ENCODE results near the gene DEXI.

DEXI gene

DNA sequence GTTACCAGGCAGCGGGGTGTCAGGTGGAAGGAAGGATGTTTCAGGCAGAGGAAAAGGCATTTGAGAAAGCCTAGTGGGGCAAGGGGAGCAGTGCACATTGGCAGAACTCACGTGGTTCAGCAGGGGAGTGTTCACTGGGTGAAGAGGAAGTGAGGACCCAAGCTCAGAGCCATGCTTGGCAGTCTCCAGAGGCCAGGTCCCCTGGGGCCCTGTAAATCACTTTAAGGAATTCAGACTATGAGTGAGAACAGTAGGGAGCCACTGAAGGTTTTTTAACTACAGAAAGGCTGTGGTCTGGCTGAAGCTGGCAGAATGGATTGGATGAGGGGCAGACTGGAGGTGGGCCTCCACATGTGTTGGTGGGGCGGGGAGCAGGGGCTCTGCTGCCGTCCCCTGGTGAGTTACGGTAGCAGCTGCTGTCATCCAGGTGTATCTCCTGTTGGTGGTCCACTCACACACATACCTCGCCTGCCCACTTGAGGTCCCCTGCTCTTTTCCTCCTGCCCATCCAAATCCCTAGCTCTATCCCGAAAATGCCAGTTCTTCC lies 7.2 kb upstream of the DEXI start:
- TF ChIP-seq TAF1 (IDR thresholded peaks at IDR 0.05; ENCODE audit: borderline replicate concordance, insufficient read depth, low read length) = no peak
- no peak for TF ChIP-seq POLR2AphosphoS5 (IDR thresholded peaks at IDR 0.05; ENCODE audit: low read depth, low read length)
- TF ChIP-seq, protein P1, sequence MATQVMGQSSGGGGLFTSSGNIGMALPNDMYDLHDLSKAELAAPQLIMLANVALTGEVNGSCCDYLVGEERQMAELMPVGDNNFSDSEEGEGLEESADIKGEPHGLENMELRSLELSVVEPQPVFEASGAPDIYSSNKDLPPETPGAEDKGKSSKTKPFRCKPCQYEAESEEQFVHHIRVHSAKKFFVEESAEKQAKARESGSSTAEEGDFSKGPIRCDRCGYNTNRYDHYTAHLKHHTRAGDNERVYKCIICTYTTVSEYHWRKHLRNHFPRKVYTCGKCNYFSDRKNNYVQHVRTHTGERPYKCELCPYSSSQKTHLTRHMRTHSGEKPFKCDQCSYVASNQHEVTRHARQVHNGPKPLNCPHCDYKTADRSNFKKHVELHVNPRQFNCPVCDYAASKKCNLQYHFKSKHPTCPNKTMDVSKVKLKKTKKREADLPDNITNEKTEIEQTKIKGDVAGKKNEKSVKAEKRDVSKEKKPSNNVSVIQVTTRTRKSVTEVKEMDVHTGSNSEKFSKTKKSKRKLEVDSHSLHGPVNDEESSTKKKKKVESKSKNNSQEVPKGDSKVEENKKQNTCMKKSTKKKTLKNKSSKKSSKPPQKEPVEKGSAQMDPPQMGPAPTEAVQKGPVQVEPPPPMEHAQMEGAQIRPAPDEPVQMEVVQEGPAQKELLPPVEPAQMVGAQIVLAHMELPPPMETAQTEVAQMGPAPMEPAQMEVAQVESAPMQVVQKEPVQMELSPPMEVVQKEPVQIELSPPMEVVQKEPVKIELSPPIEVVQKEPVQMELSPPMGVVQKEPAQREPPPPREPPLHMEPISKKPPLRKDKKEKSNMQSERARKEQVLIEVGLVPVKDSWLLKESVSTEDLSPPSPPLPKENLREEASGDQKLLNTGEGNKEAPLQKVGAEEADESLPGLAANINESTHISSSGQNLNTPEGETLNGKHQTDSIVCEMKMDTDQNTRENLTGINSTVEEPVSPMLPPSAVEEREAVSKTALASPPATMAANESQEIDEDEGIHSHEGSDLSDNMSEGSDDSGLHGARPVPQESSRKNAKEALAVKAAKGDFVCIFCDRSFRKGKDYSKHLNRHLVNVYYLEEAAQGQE (IDR thresholded peaks at IDR 0.05; ENCODE audit: insufficient read depth in 1 of 2, low read depth in 2 of 2, low read length in 2 of 2) = no peak
- TF ChIP-seq SIN3A (IDR thresholded peaks at IDR 0.05; ENCODE audit: borderline replicate concordance, insufficient read depth, low read length) = no peak
- TF ChIP-seq FOXP2 (optimal IDR thresholded peaks at IDR 0.05; ENCODE audit: borderline replicate concordance, extremely low read depth, extremely low read length, insufficient read depth) = no peak

DNA sequence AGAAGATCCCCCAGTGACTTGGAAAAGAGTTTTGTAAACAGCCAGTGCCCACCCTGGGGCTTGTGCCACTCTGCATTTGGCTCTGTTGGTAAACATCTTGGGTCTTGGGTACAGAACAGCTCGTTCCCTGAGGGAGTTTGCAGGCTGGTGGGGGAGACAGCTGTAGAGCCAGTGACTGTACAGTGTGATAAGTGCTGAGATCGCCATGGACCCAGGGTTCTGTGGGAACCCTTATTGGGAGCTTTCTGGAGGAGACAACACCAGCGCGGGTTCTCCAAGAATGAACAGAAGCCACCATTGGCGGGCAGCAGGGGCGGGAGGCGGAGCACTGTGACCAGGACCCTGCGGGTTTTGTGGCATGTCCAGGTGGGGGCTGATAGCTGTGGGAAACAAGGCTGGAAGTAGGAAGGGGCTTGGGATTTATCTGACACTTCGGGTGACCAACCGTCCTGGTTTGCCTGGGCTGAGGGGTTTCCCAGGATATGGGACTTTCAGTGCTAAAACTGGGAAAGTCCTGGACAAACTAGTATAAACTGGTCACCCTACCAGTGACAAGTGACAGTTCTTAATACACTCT lies 5.0 kb upstream of the DEXI start:
- TF ChIP-seq POLR2AphosphoS5 (IDR thresholded peaks at IDR 0.05; ENCODE audit: low read depth, low read length) (no peak), FOXP2 (optimal IDR thresholded peaks at IDR 0.05; ENCODE audit: borderline replicate concordance, extremely low read depth, extremely low read length, insufficient read depth) (no peak), TAF1 (IDR thresholded peaks at IDR 0.05; ENCODE audit: borderline replicate concordance, insufficient read depth, low read length) (no peak), SIN3A (IDR thresholded peaks at IDR 0.05; ENCODE audit: borderline replicate concordance, insufficient read depth, low read length) (no peak)
- TF ChIP-seq, protein P1 (IDR thresholded peaks at IDR 0.05; ENCODE audit: insufficient read depth in 1 of 2, low read depth in 2 of 2, low read length in 2 of 2) = no peak

DNA sequence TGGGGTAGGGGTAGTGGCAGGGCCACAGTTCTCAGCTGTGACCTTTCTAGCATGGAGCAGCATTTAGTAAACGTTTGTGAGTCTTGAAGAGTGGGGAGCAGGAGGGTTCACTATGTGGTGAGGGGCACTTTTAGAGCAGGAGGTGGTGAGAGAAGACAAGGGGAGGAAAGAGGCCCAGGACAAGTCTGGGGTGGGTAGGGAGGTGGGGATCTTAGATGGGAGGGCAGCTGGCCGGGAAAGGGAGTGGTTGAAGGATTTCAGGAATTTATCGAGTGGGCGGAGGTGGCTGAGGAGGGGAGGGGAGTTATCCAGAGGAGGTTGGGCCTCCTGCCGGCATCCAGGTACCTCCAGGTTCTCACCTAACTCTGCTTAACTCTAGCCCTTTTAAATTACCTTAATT lies 4.0 kb upstream of the DEXI start:
- TF ChIP-seq TAF1 (IDR thresholded peaks at IDR 0.05; ENCODE audit: borderline replicate concordance, insufficient read depth, low read length) = no peak
- TF ChIP-seq FOXP2 (optimal IDR thresholded peaks at IDR 0.05; ENCODE audit: borderline replicate concordance, extremely low read depth, extremely low read length, insufficient read depth) = no peak
- TF ChIP-seq POLR2AphosphoS5 (IDR thresholded peaks at IDR 0.05; ENCODE audit: low read depth, low read length) = no peak
- no peak for TF ChIP-seq SIN3A (IDR thresholded peaks at IDR 0.05; ENCODE audit: borderline replicate concordance, insufficient read depth, low read length)
- TF ChIP-seq, protein P1 (IDR thresholded peaks at IDR 0.05; ENCODE audit: insufficient read depth in 1 of 2, low read depth in 2 of 2, low read length in 2 of 2) = no peak

DNA sequence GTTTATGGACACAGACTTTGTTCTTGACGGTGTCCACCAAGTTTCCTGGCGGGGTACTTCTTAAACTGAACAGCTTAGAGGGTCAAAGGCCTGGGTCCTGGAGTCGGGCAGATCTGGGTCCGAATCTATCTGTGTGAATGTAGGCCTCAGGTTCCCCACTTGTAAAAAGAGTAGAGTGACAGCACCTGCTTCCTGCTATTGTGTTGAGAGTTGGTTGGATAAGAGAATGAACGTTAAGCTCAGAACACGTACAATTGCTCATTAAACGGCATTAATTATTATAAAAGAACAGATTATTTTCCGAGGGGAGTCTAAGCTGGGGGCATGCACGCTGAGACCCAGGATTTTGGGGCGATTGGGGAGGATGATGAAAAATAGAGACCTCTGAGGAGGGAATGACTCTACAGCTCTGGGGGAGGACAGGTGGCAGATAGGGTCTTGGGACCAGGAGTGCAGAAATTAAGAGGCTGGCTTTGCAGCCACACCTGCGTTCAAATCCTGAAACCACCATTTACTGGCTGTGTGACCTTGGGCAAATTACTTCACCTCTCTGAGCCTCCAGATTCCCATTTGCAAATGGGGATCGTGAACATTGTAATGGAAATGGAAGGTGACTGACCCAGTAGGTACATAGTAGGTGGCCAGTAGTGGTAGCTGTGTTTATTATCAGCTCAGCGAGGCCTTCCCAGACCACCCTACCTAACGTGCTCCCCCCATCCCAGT lies 3.0 kb upstream of the DEXI start:
- TF ChIP-seq POLR2AphosphoS5 (IDR thresholded peaks at IDR 0.05; ENCODE audit: low read depth, low read length) (no peak), SIN3A (IDR thresholded peaks at IDR 0.05; ENCODE audit: borderline replicate concordance, insufficient read depth, low read length) (no peak), FOXP2 (optimal IDR thresholded peaks at IDR 0.05; ENCODE audit: borderline replicate concordance, extremely low read depth, extremely low read length, insufficient read depth) (no peak), TAF1 (IDR thresholded peaks at IDR 0.05; ENCODE audit: borderline replicate concordance, insufficient read depth, low read length) (no peak)
- TF ChIP-seq, protein P1 (IDR thresholded peaks at IDR 0.05; ENCODE audit: insufficient read depth in 1 of 2, low read depth in 2 of 2, low read length in 2 of 2) = no peak

Data from PFSK-1 (cell line).